Measurements from ENCODE around the gene SINHCAF. TPM values are rescaled to one million over a fixed set of nuclear protein-coding genes. Genes with fewer than 3 reads are reported as not detected.

The SINHCAF gene
- total and polyA plus RNA-seq, 2 of the 8 experiments (the other 6 are each of a cell fraction or from before 2014, with no cell fraction given) = 138 to 576 TPM

DNA sequence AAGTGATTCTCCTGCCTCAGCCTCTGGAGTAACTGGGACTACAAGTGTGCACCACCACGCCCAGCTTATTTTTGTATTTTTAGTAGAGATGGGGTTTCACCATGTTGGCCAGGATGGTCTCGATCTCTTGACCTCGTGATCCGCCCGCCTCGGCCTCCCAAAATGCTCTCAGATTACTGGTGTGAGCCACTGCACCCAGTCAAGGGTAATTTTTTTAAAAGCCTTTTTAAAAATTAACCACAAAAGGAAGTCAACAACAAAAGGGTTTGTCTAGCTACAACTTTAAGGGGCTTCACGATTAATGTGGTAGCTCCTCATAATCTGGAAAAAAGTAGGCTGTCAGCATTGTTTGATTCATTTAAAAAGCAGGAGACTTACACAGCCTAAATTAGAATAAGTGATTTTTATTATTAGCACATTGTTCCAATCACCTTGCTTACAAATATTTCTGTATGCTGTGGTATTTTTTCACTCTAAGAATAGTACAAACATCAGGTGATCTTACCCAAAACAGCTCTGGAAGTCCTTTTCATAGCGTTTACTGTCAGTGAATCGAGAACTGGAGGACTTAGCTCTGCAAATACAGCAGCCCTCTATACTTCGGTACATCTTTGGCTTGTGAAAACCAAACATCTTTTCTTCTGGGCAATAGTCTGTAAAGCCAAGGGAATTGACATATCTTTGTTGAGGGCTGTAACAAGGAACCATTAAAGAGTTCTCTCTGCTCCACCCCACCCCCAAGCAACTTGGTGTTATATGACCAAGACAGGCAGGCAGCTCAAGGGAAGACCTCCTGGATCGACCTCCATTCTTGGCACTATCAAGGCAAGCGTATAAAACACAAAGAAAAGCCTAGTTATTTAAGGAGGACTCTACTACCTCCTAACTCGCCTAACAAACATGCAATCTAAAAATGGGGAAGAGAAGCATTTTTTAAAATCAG is 28.1 kb downstream of the SINHCAF start (continued):
- TF ChIP-seq SP1 (IDR thresholded peaks at IDR 0.05; ENCODE audit: low read depth, low read length) (no peak), CHD1 (IDR thresholded peaks at IDR 0.05; ENCODE audit: low read depth, low read length) (no peak), MAX (IDR thresholded peaks at IDR 0.05) (no peak), POLR2AphosphoS5 (IDR thresholded peaks at IDR 0.05; ENCODE audit: low read depth, low read length) (no peak), ZNF274 (IDR thresholded peaks at IDR 0.05; ENCODE audit: borderline replicate concordance, extremely low read depth, low read length) (no peak), NRF1 (IDR thresholded peaks at IDR 0.05; ENCODE audit: low read depth, low read length) (no peak), TAF1 (IDR thresholded peaks at IDR 0.05; ENCODE audit: low read depth, low read length) (no peak), ASH2L (IDR thresholded peaks at IDR 0.05; ENCODE audit: low read length) (no peak), RXRA (IDR thresholded peaks at IDR 0.05; ENCODE audit: insufficient read depth, low read depth, low read length) (no peak)
- TF ChIP-seq, protein P1, sequence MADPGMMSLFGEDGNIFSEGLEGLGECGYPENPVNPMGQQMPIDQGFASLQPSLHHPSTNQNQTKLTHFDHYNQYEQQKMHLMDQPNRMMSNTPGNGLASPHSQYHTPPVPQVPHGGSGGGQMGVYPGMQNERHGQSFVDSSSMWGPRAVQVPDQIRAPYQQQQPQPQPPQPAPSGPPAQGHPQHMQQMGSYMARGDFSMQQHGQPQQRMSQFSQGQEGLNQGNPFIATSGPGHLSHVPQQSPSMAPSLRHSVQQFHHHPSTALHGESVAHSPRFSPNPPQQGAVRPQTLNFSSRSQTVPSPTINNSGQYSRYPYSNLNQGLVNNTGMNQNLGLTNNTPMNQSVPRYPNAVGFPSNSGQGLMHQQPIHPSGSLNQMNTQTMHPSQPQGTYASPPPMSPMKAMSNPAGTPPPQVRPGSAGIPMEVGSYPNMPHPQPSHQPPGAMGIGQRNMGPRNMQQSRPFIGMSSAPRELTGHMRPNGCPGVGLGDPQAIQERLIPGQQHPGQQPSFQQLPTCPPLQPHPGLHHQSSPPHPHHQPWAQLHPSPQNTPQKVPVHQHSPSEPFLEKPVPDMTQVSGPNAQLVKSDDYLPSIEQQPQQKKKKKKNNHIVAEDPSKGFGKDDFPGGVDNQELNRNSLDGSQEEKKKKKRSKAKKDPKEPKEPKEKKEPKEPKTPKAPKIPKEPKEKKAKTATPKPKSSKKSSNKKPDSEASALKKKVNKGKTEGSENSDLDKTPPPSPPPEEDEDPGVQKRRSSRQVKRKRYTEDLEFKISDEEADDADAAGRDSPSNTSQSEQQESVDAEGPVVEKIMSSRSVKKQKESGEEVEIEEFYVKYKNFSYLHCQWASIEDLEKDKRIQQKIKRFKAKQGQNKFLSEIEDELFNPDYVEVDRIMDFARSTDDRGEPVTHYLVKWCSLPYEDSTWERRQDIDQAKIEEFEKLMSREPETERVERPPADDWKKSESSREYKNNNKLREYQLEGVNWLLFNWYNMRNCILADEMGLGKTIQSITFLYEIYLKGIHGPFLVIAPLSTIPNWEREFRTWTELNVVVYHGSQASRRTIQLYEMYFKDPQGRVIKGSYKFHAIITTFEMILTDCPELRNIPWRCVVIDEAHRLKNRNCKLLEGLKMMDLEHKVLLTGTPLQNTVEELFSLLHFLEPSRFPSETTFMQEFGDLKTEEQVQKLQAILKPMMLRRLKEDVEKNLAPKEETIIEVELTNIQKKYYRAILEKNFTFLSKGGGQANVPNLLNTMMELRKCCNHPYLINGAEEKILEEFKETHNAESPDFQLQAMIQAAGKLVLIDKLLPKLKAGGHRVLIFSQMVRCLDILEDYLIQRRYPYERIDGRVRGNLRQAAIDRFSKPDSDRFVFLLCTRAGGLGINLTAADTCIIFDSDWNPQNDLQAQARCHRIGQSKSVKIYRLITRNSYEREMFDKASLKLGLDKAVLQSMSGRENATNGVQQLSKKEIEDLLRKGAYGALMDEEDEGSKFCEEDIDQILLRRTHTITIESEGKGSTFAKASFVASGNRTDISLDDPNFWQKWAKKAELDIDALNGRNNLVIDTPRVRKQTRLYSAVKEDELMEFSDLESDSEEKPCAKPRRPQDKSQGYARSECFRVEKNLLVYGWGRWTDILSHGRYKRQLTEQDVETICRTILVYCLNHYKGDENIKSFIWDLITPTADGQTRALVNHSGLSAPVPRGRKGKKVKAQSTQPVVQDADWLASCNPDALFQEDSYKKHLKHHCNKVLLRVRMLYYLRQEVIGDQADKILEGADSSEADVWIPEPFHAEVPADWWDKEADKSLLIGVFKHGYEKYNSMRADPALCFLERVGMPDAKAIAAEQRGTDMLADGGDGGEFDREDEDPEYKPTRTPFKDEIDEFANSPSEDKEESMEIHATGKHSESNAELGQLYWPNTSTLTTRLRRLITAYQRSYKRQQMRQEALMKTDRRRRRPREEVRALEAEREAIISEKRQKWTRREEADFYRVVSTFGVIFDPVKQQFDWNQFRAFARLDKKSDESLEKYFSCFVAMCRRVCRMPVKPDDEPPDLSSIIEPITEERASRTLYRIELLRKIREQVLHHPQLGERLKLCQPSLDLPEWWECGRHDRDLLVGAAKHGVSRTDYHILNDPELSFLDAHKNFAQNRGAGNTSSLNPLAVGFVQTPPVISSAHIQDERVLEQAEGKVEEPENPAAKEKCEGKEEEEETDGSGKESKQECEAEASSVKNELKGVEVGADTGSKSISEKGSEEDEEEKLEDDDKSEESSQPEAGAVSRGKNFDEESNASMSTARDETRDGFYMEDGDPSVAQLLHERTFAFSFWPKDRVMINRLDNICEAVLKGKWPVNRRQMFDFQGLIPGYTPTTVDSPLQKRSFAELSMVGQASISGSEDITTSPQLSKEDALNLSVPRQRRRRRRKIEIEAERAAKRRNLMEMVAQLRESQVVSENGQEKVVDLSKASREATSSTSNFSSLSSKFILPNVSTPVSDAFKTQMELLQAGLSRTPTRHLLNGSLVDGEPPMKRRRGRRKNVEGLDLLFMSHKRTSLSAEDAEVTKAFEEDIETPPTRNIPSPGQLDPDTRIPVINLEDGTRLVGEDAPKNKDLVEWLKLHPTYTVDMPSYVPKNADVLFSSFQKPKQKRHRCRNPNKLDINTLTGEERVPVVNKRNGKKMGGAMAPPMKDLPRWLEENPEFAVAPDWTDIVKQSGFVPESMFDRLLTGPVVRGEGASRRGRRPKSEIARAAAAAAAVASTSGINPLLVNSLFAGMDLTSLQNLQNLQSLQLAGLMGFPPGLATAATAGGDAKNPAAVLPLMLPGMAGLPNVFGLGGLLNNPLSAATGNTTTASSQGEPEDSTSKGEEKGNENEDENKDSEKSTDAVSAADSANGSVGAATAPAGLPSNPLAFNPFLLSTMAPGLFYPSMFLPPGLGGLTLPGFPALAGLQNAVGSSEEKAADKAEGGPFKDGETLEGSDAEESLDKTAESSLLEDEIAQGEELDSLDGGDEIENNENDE (IDR thresholded peaks at IDR 0.05; ENCODE audit: insufficient replicate concordance, low read length) = no peak
